Endothelial cell (in vitro differentiated cells): ENCODE data around the gene MORF4L2. TPM values are rescaled to one million over a fixed set of nuclear protein-coding genes. Genes with fewer than 3 reads are reported as not detected.
"Not testable (repeated sequence)": the region's sequence is repeated elsewhere in the genome, so short reads cannot be mapped to it uniquely, and the experiment has no call there.

Source experiments
- DNase-seq: peaks from one replicate; pipeline ENCODE4 v3.0.0; 2021; ENCODE audit warnings: low spot score
- H3K27ac Mint-ChIP-seq: one replicate; pipeline ENCODE4 v1.8.0; 2021; ENCODE audit warnings: mixed read lengths, inconsistent platforms; ENCODE audit not compliant: unreplicated experiment
- H3K27me3 Mint-ChIP-seq: one replicate; pipeline ENCODE4 v1.8.0; 2021; ENCODE audit warnings: mild to moderate bottlenecking, moderate library complexity, mixed read lengths, inconsistent platforms; ENCODE audit not compliant: unreplicated experiment
- H3K36me3 Mint-ChIP-seq: one replicate; pipeline ENCODE4 v1.8.0; 2021; ENCODE audit warnings: mild to moderate bottlenecking, low read depth, mixed read lengths, inconsistent platforms; ENCODE audit not compliant: unreplicated experiment
- H3K4me1 Mint-ChIP-seq: one replicate; pipeline ENCODE4 v1.8.0; 2021; ENCODE audit warnings: mild to moderate bottlenecking, mixed read lengths, inconsistent platforms; ENCODE audit not compliant: unreplicated experiment
- H3K4me3 Mint-ChIP-seq: one replicate; pipeline ENCODE4 v1.8.0; 2021; ENCODE audit warnings: mild to moderate bottlenecking, mixed read lengths, inconsistent platforms; ENCODE audit not compliant: unreplicated experiment
- H3K9me3 Mint-ChIP-seq: one replicate; pipeline ENCODE4 v1.8.0; 2021; ENCODE audit warnings: mixed read lengths, inconsistent platforms; ENCODE audit not compliant: unreplicated experiment
- total RNA-seq: library from RNA; stranded (reverse); fragmentation: NEBNext Ultra II Directional; extraction: Animal tissue kit (Norgen Biotek cat#: 25700); gene quantifications from one replicate; pipeline ENCODE4 v1.2.1, GENCODE V29; 2021; ENCODE audit not compliant: unreplicated experiment
- TF ChIP-seq, protein P1 (sequence below): fragments of 200-600 bp; sonication (generic); IDR thresholded peaks from one replicate; pipeline ENCODE4 v1.5.0; 2021; ENCODE audit warnings: antibody characterized with exemption; ENCODE audit not compliant: unreplicated experiment

MORF4L2 gene
- total RNA-seq, 1 donor from 2014 or later, result 362 TPM

DNA sequence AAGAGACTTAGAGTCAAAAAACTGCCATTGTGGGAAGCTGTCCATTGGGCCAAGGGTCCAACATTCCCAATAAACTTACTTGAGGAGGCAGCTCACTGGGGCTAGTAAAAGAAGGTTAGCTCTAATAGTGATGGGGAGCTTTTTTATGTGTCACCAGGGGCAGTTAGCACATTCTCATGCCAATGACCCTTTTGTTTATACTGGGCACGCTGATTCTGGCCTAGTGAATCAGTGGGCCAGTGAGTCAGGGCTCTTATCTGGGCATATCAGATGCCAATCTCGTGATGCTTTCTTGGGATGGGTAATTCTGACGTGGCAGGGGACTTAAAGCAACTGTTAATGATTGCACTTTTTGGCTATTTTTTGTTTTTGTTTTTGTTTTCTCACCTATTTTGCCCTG lies 29.9 kb downstream of the MORF4L2 start:
- TF ChIP-seq, protein P1, sequence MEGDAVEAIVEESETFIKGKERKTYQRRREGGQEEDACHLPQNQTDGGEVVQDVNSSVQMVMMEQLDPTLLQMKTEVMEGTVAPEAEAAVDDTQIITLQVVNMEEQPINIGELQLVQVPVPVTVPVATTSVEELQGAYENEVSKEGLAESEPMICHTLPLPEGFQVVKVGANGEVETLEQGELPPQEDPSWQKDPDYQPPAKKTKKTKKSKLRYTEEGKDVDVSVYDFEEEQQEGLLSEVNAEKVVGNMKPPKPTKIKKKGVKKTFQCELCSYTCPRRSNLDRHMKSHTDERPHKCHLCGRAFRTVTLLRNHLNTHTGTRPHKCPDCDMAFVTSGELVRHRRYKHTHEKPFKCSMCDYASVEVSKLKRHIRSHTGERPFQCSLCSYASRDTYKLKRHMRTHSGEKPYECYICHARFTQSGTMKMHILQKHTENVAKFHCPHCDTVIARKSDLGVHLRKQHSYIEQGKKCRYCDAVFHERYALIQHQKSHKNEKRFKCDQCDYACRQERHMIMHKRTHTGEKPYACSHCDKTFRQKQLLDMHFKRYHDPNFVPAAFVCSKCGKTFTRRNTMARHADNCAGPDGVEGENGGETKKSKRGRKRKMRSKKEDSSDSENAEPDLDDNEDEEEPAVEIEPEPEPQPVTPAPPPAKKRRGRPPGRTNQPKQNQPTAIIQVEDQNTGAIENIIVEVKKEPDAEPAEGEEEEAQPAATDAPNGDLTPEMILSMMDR, result no peak
- DNase-seq, result no peak
- Mint-ChIP-seq H3K4me1 (peaks cover 4% of the 10 kb centered on the region), H3K4me3 (no peak overlapping the region), H3K9me3 (no peaks in the 10 kb centered on the region), H3K36me3 (no peaks in the 10 kb centered on the region), H3K27ac (no peak overlapping the region), H3K27me3 (peaks cover 1% of the 10 kb centered on the region)

GRCh38 chrX:103655230-103656000 lies 31.1 kb downstream of the MORF4L2 start:
- not testable (repeated sequence) for H3K4me3 Mint-ChIP-seq, H3K27ac Mint-ChIP-seq, H3K9me3 Mint-ChIP-seq, H3K27me3 Mint-ChIP-seq, DNase-seq, H3K36me3 Mint-ChIP-seq, H3K4me1 Mint-ChIP-seq

DNA sequence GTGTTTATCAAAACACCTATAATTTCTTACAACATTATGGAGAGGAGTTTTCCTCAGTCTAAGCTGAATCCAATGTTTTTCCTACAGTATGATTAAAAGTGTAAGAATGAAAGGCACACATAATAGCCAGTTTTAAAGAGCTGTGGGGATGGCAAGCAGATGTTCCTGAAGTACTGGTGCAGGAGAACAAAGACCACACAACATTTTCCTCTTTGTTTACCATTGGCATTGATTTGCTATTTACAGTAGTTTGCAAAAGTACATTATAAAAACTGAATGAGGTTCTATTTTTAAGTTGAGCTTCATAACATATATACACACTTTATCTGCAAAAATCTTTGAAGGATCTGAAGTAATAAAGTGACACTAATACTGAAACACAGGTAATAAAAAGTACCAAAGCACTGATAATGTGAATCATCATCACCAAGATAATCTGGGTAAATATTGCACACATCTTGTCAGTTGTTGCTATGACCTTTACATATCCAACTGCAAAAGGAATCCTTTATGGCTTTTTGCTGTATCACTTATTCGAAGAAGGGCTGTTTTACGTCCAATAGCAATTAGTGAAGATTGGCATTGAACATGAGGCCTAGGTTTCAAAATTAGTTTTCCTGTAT lies 35.2 kb downstream of the MORF4L2 start:
- no peak overlapping the region for H3K27ac Mint-ChIP-seq

DNA sequence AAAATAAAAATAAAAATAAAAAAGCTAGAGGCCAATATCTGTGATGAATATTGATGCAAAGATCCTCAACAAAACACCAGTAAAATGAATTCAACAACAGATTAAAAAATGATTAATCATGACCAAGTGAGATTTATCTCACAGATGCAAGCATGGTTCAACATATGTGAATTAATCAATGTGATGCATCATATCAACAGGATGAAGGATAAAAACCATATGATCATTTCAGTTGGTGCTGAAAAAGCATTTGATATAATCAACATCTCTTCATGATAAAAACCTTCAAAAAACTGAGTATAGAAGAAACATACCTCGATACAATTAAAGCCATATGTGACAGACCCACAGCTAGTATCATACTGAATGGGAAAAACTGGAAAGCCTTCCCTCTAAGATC lies 38.9 kb downstream of the MORF4L2 start:
- no peak overlapping the region for H3K27ac Mint-ChIP-seq
- H3K4me1 Mint-ChIP-seq, result peaks cover 3% of the 10 kb centered on the region
- no peak for DNase-seq
- H3K27me3 Mint-ChIP-seq, result no peaks in the 10 kb centered on the region
- H3K36me3 Mint-ChIP-seq, result no peaks in the 10 kb centered on the region
- TF ChIP-seq, protein P1, result no peak
- no peak overlapping the region for H3K4me3 Mint-ChIP-seq
- no peaks in the 10 kb centered on the region for H3K9me3 Mint-ChIP-seq

More for the DNA sequence above, 35.2 kb downstream of the MORF4L2 start:
- Mint-ChIP-seq H3K27me3 (no peaks in the 10 kb centered on the region), H3K36me3 (no peaks in the 10 kb centered on the region), H3K9me3 (no peaks in the 10 kb centered on the region), H3K4me3 (no peak overlapping the region), H3K4me1 (no peaks in the 10 kb centered on the region)
- DNase-seq, result no peak
- TF ChIP-seq, protein P1, result no peak

DNA sequence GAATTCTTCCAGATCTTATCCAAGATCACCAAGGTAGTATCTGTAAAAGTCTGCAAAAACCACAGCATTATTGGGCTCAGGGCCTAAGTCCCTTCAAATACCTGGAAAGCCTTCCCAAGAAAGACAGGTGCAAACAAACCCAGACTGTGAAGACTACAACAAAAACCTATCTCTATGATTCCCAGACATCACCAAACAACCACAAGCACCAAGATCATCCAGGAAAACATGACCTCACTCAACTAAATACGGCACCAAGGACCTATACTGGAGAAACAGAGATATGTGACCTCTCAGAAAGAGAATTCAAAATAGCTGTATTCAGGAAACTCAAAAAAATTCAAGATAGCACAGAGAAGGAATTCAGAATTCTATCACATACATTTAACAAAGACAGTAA lies 42.4 kb downstream of the MORF4L2 start:
- peaks cover 3% of the 10 kb centered on the region for H3K4me1 Mint-ChIP-seq
- H3K27ac Mint-ChIP-seq, result no peak overlapping the region
- H3K27me3 Mint-ChIP-seq, result no peaks in the 10 kb centered on the region
- no peaks in the 10 kb centered on the region for H3K36me3 Mint-ChIP-seq
- no peak for DNase-seq
- TF ChIP-seq, protein P1, result no peak
- H3K4me3 Mint-ChIP-seq, result no peak overlapping the region
- H3K9me3 Mint-ChIP-seq, result no peaks in the 10 kb centered on the region
